Thyroid gland (tissue), 4 donors: Measurements from ENCODE around the gene ROCK2. TPM values are rescaled to one million over a fixed set of nuclear protein-coding genes. Genes with fewer than 3 reads are reported as not detected.

ENCODE experiments used
- DNase-seq, 2 donors: peaks; one replicate each; pipeline ENCODE4 v3.0.0-alpha.2; 2019
- H3K27ac ChIP-seq, 3 donors: fragments of 200-600 bp; sonication (generic); 1 replicate in 2 of 3; 2 replicates in 1 of 3; pipeline ENCODE4 v1.5.1; 2016 to 2019; ENCODE audit warnings: mild to moderate bottlenecking in 1 of 3, moderate library complexity in 1 of 3
- H3K27me3 ChIP-seq: fragments of 200-600 bp; sonication (generic); one replicate; pipeline ENCODE4 v1.5.1; 2019
- H3K36me3 ChIP-seq, 2 donors: fragments of 200-600 bp; sonication (generic); one replicate each; pipeline ENCODE4 v1.5.1; 2016 to 2019
- H3K4me1 ChIP-seq, 2 donors: fragments of 200-600 bp; sonication (generic); one replicate each; pipeline ENCODE4 v1.5.1; 2017 to 2019
- H3K4me3 ChIP-seq, 3 donors: fragments of 200-600 bp; sonication (generic); replicated peaks in 1 of 3; 1 replicate in 2 of 3; 2 replicates in 1 of 3; pipeline ENCODE4 v1.5.1; 2016; ENCODE audit warnings: mild to moderate bottlenecking in 1 of 3
- H3K9me3 ChIP-seq: fragments of 200-600 bp; sonication (generic); one replicate; pipeline ENCODE4 v1.5.1; 2017
- CTCF ChIP-seq, 6 experiments: fragments of 200-600 bp in 3 of 6; fragments of 450-650 bp in 3 of 6; sonication (generic) in 3 of 6; IDR thresholded peaks; one replicate each; pipeline ENCODE4 v1.5.1; 2016 to 2019; ENCODE audit warnings: antibody characterized with exemption in 6 of 6, mild to moderate bottlenecking in 2 of 6, inconsistent platforms in 1 of 6, moderate library complexity in 1 of 6
- POLR2A ChIP-seq, 2 donors: fragments of 450-650 bp; IDR thresholded peaks; one replicate each; pipeline ENCODE4 v1.6.1; 2017; ENCODE audit warnings: antibody characterized with exemption in 2 of 2, mild to moderate bottlenecking in 2 of 2, moderate library complexity in 1 of 2
- WGBS, 2 donors: methylation state at CpG; one replicate each; pipeline ENCODE4 v1.1.5; 2017; 5-methylcytosine and 5-hydroxymethylcytosine counted together
- intact Hi-C: fragments of 100-400 bp; cut with DNase I; formaldehyde crosslinking; loops from one replicate; pipeline ENCODE4 v1.15.1; 2023
- total RNA-seq, 4 donors: library from RNA; depleted of rRNA; stranded (reverse); fragments of >200 nt; gene quantifications; one replicate each; pipeline ENCODE4 v1.2.3, GENCODE V29; 2016

The ROCK2 gene
- total RNA-seq, 4 donors from 2014 or later, result 37.3 to 47.5 (median 42.1) TPM

GRCh38 chr2:11292464-11293255, 51.8 kb downstream of the ROCK2 start:
- intact Hi-C loops, result no loop called here
- TF ChIP-seq CTCF (IDR thresholded peaks at IDR 0.05) (no peak), POLR2A (IDR thresholded peaks at IDR 0.05) (no peak)
- H3K4me1 ChIP-seq, result peaks cover 0 to 4% of the 10 kb centered on the region in 2 donors
- 87 to 89% methylated on average over 3 of the region's 3 CpGs for WGBS, 2 donors
- H3K4me3 ChIP-seq, result no peak overlapping the region
- H3K9me3 ChIP-seq, result no peaks in the 10 kb centered on the region
- no peaks in the 10 kb centered on the region for H3K36me3 ChIP-seq
- no peak for DNase-seq
- H3K27ac ChIP-seq, result no peak overlapping the region
- no peaks in the 10 kb centered on the region for H3K27me3 ChIP-seq

DNA sequence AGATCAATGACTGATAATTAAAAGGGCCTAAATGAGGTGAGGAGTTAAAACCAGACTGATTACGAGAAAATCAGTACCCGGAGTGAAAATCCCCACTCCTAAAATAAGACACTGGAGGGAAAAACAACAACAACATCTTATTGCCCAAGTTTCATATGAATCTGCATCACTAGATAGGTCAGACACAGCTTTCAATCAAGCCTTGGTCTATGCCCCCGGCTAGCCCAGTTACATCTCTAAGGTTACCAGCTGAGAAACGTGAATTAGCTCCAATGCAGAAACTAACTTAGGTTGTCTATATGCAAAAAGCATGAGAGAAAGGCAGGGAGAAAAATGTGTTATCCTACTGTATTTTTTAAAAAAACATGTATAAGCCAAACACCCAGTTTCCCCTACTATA, 53.7 kb downstream of the ROCK2 start:
- Histone ChIP-seq H3K9me3 (no peaks in the 10 kb centered on the region), H3K4me1 (peaks cover 0 to 4% of the 10 kb centered on the region in 2 donors), H3K27me3 (no peaks in the 10 kb centered on the region), H3K36me3 (no peaks in the 10 kb centered on the region), H3K4me3 (no peak overlapping the region), H3K27ac (no peak overlapping the region)
- TF ChIP-seq CTCF (IDR thresholded peaks at IDR 0.05) (no peak), POLR2A (IDR thresholded peaks at IDR 0.05) (no peak)
- no peak for DNase-seq
- intact Hi-C loops, result no loop called here
- 94 to 96% methylated on average over 4 of the region's 4 CpGs for WGBS, 2 donors

- Histone ChIP-seq H3K27ac (no peak overlapping the region), H3K36me3 (no peaks in the 10 kb centered on the region), H3K4me3 (no peak overlapping the region), H3K4me1 (peaks cover 0 to 4% of the 10 kb centered on the region in 2 donors), H3K27me3 (no peaks in the 10 kb centered on the region), H3K9me3 (no peaks in the 10 kb centered on the region)
- intact Hi-C loops, result no loop called here
- no peak for TF ChIP-seq POLR2A (IDR thresholded peaks at IDR 0.05)
- TF ChIP-seq CTCF (IDR thresholded peaks at IDR 0.05), result no peak
- WGBS, 2 donors, result 82 to 87% methylated on average over 3 of the region's 3 CpGs
- no peak for DNase-seq
These were observed 54.2 kb downstream of the ROCK2 start for GRCh38 chr2:11290211-11290610.

DNA sequence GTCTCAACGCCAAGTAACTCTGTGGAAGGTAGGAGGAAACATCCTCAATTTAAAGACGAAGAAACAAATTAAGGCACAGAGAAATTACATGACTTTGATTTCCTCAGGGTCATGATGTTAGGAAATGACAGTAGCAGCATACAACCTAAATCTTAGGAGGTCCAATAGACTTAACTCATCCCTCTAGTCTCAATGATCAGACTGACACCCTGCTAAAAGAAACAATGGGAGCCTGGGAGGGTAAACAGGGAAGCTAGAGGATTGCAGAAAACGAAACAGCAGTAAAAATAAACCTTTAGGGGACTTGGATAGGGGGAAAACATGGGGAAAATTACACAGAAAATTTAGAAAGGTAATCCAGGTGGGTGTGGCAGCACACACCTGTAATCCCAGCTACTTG, 56.0 kb downstream of the ROCK2 start:
- H3K9me3 ChIP-seq, result no peaks in the 10 kb centered on the region
- peaks cover 0 to 4% of the 10 kb centered on the region in 2 donors for H3K4me1 ChIP-seq
- no peak overlapping the region for H3K27ac ChIP-seq
- no peak overlapping the region for H3K4me3 ChIP-seq
- no peaks in the 10 kb centered on the region for H3K27me3 ChIP-seq
- TF ChIP-seq POLR2A (IDR thresholded peaks at IDR 0.05), result no peak
- no peak for TF ChIP-seq CTCF (IDR thresholded peaks at IDR 0.05)
- intact Hi-C loops, result no loop called here
- H3K36me3 ChIP-seq, result peaks cover 7 to 9% of the 10 kb centered on the region in 2 donors
- WGBS, 2 donors, result 75 to 82% methylated on average over 3 of the region's 3 CpGs
- DNase-seq, result no peak

- no peaks in the 10 kb centered on the region for H3K27me3 ChIP-seq
- no peak for DNase-seq
- WGBS, 2 donors, result 92% methylated on average over 1 of the region's 1 CpG
- H3K9me3 ChIP-seq, result no peaks in the 10 kb centered on the region
- no peak overlapping the region for H3K4me3 ChIP-seq
- peaks cover 7 to 9% of the 10 kb centered on the region in 2 donors for H3K36me3 ChIP-seq
- no peak overlapping the region for H3K27ac ChIP-seq
- H3K4me1 ChIP-seq, result peaks cover 0 to 4% of the 10 kb centered on the region in 2 donors
- intact Hi-C loops, result no loop called here
- no peak for TF ChIP-seq CTCF (IDR thresholded peaks at IDR 0.05)
- TF ChIP-seq POLR2A (IDR thresholded peaks at IDR 0.05), result no peak
These were observed 57.7 kb downstream of the ROCK2 start for GRCh38 chr2:11286749-11287148.
